ENCODE measurements around the gene GPC2. TPM values are rescaled to one million over a fixed set of nuclear protein-coding genes. Genes with fewer than 3 reads are reported as not detected.
"Not testable (repeated sequence)": the region's sequence is repeated elsewhere in the genome, so short reads cannot be mapped to it uniquely, and the experiment has no call there.

Gene GPC2, protein sequence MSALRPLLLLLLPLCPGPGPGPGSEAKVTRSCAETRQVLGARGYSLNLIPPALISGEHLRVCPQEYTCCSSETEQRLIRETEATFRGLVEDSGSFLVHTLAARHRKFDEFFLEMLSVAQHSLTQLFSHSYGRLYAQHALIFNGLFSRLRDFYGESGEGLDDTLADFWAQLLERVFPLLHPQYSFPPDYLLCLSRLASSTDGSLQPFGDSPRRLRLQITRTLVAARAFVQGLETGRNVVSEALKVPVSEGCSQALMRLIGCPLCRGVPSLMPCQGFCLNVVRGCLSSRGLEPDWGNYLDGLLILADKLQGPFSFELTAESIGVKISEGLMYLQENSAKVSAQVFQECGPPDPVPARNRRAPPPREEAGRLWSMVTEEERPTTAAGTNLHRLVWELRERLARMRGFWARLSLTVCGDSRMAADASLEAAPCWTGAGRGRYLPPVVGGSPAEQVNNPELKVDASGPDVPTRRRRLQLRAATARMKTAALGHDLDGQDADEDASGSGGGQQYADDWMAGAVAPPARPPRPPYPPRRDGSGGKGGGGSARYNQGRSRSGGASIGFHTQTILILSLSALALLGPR
- total RNA-seq = 1 to 10 TPM; 2.3 to 2.8 TPM

DNA sequence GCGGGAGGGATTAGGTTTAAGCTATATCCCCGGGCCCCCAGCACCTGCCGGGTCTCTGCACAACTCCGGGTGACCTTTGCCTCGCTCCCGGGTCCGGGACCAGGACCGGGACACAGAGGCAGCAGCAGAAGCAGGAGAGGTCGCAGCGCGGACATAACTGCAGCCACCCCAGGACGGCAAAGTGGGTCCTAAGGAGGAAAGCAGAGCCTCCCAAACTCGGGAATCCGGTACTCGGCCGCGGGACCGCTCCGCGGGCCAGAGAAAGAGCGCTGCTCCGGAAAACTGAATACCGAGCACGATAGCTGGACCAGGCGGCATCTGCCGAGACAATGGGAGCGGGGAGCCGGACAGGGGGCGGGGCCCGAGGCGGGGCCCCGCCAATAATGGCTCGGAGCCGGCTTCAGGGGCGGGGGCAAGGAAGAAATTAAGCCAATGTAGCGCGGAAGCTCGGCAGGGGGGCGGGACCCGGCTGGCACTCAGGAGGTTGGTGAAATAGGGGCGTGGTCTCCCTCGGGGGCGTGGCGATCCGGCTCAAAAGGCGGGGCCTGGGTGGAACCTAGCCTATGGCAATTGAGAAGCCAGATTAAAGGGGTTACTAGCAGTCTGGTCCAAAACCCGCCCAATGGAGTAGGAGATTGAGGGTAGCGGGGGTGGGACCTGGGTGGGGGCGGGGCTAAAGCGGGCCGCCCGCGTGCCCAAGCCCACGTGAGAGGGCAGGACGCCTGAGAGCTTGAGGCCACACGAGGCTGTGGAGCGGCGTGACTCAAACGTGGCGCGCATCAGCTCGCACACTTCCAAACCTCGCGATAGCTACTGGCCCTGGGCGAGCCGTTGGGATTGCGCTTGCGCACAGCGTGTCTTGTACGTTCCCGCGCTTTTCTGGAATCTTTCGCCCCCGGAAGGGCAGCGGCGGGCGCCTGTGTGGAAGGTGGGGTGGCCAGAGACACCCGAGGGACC lies at the start of gene GPC2, which contains the start of gene STAG3:
Gene GPC2 (minus strand): TSS at position 337 of the 957 bp plus-strand sequence. CDS start 182 bp downstream, at position 155.
Gene STAG3 (plus strand): TSS at position 874 of the 957 bp plus-strand sequence. CDS start 2,639 bp downstream, outside the sequence.
- ChIA-PET POLR2A (interaction anchor here (0.5 to 1.0 kb wide), 3 partner anchors 9 to 497 kb away, joined by 3 to 4 read pairs (median 3); partner anchors contain the start of genes GAL3ST4 and ZCWPW1), CTCF (interaction anchor here (0.6 to 1.7 kb wide), 3 partner anchors 9 to 41 kb away, joined by 4 to 5 read pairs (median 4); partner anchors contain the start of gene GAL3ST4)

DNA sequence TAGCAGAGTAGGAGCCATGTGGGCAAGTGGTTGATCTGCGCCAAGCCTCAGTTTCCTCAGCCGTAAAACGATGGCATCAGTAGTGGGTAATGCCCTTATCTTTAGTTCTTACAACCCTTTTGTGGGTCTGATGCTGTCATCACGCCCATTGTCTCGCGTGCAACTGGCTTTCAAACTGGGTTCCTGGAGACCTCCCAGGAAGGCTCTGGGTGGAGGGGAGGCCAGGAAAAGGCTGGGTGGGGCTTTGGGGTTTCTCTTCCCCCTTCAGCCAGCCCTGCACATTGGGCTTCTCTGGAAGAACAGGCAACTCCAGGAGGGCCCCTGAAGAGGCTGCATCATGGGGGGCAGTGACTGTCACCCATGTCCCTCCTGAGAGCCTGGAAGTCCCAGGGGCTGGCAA lies 47.7 kb upstream of the GPC2 start:
- POLR2A ChIA-PET = not testable (repeated sequence)
- CTCF ChIA-PET = interaction anchor here (0.5 kb wide), 1 partner anchor 13 kb away, joined by 3 read pairs; no protein-coding TSS in a partner anchor

DNA sequence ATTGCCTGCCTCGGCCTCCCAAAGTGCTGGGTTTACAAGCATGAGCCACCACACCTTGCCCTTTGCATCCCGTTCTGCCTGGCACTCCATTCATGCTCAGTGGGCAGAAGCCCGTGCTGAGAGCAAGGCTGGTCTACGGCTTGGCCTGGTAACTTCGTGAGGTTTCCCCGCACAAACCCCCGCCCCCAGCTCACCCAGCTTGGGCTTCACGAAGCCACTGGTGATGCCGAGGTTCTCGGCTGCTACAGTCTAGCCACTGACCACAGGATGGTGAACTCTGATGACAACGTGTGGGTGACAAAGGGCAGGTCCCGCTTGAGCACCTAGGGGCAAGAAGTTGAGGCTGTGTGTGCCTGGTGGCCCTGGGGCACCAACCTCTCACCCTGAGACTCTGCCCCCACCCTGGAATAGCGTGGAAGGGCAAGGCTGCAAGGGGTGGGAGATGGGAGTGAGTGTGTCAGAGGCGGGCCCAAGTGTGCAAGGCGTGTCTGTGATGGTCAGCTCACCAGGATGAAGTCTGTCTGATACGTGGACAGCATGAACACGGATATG lies 46.3 kb upstream of the GPC2 start:
- CTCF ChIA-PET, POLR2A ChIA-PET: not testable (repeated sequence)

DNA sequence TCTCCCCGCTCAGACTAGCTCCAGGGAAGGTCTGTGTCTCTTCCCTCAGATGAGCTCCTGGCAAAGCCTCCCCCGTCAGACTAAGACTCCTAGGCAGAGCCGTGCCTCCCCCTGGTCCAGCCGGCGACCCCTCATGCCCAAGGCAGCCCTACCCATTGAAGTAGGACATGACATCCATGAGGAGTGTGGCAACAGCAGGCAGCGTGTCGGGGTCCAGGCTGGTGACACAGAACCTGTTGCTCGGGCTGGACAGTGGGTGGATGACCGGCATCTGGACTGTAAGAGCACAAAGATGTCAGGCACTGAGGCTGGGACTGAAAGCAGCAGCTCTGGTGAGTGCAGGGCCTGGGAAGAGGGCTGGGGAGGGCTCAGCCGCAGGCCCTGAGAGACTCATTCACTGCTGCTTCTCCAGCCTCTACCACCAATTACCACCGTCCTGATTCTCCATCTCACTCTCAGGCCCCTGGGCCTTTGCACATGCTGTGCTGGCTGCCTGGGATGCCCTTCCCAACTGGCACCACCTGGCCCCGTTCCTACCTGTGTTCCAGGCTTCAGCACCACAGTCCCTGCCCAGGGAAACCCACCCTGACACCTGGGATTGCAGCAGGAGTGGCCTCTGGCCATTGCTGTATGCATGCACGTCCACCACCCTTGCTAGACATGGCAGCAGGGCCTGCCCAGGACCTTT lies 45.4 kb upstream of the GPC2 start:
- CTCF ChIA-PET = interaction anchor here (2.7 to 5.6 kb wide), 2 partner anchors 14 to 33 kb away, joined by 11 to 23 read pairs; no protein-coding TSS in a partner anchor
- POLR2A ChIA-PET = interaction anchor here (1.3 kb wide), 1 partner anchor 50 kb away, joined by 3 read pairs; no protein-coding TSS in a partner anchor

DNA sequence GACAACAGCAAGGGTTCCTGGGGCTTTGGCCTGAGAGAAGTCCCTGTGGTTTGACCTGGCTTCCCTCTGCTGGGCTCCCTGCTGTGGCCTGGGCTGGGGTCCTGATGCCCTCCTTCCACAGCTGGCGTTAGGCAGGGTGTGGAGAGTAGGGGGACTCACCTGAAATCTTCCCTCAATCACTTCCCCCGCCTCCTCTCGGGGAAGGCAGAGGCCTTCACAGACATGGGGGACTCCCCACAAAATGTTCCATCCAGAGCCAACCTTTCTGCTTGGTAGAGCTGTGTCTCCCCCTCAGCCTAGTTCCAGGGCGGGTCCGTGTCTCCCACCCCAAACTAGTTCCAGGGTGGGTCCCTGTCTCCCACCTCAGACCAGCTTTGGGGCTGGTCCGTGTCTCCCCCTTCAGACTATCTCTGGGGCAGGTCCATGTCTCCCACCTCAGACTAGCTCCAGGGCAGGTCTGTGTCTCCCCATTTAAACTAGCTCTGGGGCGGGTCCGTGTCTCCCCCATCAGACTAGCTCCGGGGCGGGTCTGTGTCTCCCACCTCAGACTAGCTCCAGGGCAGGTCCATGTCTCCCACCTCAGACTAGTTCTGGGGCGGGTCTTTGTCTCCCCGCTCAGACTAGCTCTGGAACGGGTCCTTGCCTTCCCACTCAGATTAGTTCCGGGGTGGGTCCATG lies 44.7 kb upstream of the GPC2 start:
- ChIA-PET CTCF (interaction anchor here (0.6 to 5.6 kb wide), 3 partner anchors 13 to 57 kb away, joined by 3 to 23 read pairs (median 11); no protein-coding TSS in a partner anchor), POLR2A (interaction anchor here (0.5 to 1.4 kb wide), 5 partner anchors 13 to 303 kb away, joined by 3 read pairs; no protein-coding TSS in a partner anchor)

DNA sequence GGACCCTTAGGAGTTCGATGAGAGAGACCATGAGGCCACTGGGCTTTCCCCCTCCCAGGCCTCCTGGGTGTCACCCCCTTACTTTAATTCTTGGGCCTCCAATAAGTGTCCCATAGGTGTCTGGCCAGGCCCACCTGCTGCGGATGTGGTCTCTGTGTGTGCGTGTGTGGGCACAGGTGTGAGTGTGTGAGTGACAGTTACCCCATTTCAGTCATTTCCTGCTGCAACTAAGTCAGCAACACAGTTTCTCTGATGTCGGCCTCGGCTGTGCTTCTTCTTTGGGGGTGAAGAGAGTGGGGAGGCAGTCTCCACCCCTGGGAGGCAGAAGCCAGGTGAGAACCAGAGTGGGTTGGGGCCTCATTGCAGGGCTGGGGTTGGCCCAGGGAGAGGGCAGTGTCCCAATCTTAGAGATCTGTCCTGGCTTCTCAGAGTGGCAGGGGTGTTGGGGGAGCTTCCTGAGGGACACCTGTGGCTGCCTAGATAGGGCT lies 44.1 kb upstream of the GPC2 start:
- POLR2A ChIA-PET = interaction anchor here (0.5 to 1.4 kb wide), 6 partner anchors 12 to 303 kb away, joined by 3 read pairs; no protein-coding TSS in a partner anchor
- CTCF ChIA-PET = interaction anchor here (0.6 to 5.6 kb wide), 4 partner anchors 12 to 57 kb away, joined by 3 to 23 read pairs (median 8); no protein-coding TSS in a partner anchor

DNA sequence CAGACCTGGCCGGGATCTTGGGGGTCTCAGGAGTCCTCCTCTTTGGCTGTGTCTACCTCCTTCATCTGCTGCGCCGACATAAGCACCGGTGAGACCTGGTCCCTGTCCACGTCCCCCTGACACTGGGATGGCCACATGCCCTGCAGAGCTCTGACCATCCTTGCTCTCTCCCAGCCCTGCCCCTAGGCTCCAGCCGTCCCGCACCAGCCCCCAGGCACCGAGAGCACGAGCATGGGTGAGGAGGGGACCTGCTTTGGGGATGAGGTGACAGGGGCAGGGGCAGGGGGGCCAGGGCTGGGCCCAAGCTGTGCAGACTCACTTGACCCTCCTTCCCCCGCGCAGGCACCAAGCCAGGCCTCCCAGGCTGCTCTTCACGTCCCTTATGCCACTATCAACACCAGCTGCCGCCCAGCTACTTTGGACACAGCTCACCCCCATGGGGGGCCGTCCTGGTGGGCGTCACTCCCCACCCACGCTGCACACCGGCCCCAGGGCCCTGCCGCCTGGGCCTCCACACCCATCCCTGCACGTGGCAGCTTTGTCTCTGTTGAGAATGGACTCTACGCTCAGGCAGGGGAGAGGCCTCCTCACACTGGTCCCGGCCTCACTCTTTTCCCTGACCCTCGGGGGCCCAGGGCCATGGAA lies 43.5 kb upstream of the GPC2 start:
- ChIA-PET POLR2A (interaction anchor here (1.0 to 1.5 kb wide), 3 partner anchors 9 to 73 kb away, joined by 3 read pairs; no protein-coding TSS in a partner anchor), CTCF (interaction anchor here (0.7 to 5.6 kb wide), 4 partner anchors 12 to 49 kb away, joined by 3 to 23 read pairs (median 8); no protein-coding TSS in a partner anchor)

DNA sequence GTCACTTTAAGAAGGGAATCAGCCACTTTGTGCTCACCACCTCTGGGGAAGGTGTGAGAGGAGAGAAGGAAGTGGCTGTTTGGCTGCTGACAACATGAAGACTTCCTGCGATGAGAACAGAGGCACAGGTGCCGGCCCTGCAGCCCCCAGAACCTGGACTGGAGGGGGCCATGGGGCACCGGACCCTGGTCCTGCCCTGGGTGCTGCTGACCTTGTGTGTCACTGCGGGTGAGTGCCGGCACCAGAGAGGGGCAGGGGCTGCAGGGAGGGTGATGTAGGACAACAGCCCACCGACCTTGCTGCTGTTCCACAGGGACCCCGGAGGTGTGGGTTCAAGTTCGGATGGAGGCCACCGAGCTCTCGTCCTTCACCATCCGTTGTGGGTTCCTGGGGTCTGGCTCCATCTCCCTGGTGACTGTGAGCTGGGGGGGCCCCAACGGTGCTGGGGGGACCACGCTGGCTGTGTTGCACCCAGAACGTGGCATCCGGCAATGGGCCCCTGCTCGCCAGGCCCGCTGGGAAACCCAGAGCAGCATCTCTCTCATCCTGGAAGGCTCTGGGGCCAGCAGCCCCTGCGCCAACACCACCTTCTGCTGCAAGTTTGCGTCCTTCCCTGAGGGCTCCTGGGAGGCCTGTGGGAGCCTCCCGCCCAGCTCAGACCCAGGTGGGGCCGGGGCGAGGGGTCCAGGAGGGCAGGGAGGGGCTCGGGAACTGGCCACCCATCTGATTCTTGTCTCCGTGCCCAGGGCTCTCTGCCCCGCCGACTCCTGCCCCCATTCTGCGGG lies 42.8 kb upstream of the GPC2 start, which contains the start of gene PVRIG:
Gene PVRIG (plus strand): TSS at position 149 of the 785 bp plus-strand sequence. CDS start 22 bp downstream, at position 171.
- POLR2A ChIA-PET = interaction anchor here (1.0 to 1.5 kb wide), 2 partner anchors 9 to 30 kb away, joined by 3 read pairs; no protein-coding TSS in a partner anchor
- CTCF ChIA-PET = interaction anchor here (0.7 to 5.6 kb wide), 5 partner anchors 11 to 86 kb away, joined by 3 to 23 read pairs (median 5); no protein-coding TSS in a partner anchor

DNA sequence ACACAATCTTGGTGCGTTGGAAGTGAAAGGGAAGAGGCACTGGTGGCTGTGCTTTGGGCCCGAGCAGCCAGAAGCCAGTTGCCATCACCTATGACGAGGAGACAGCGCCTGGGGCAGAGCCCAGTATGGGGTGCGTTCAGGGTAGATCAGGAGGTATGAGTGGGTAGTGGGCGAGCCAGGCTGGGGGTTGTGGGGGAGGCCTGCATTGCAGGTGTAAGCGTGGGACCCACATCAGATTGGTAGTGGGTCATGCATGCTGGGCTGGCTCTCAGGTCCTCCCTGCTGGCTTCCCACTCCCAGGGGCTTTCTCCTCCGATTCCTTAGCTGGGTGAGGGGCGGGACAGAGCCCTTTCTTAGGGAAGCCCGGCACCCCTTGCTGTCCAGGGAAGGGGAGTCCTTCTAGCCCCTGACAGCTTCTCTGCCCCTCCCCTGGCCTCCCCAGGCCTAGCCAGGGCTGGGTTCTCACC lies 42.1 kb upstream of the GPC2 start:
- POLR2A ChIA-PET = interaction anchor here (1.0 to 1.5 kb wide), 2 partner anchors 8 to 29 kb away, joined by 3 read pairs; no protein-coding TSS in a partner anchor
- CTCF ChIA-PET = interaction anchor here (1.6 to 5.6 kb wide), 2 partner anchors 10 to 85 kb away, joined by 5 to 23 read pairs; no protein-coding TSS in a partner anchor

DNA sequence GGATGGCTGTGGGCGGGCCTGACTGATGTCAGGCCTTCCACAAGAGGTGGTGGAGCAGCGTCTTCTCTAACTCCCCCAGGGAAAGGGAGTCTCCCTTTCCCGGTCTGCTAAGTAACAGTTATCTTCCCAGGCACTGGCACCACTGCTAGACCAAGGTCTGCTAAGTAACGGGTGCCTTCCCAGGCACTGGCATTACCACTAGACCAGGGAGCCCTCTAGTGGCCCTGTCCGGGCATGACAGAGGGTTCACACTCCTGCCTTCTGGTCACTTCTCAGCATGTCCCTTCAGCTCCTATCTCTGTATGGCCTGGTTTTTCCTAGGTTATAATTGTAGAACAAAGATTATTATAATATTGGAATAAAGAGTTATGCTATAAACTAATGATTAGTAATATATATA lies 40.8 kb upstream of the GPC2 start:
- POLR2A ChIA-PET = interaction anchor here (1.1 kb wide), 1 partner anchor 69 kb away, joined by 3 read pairs; the partner anchor contains the start of gene LAMTOR4

DNA sequence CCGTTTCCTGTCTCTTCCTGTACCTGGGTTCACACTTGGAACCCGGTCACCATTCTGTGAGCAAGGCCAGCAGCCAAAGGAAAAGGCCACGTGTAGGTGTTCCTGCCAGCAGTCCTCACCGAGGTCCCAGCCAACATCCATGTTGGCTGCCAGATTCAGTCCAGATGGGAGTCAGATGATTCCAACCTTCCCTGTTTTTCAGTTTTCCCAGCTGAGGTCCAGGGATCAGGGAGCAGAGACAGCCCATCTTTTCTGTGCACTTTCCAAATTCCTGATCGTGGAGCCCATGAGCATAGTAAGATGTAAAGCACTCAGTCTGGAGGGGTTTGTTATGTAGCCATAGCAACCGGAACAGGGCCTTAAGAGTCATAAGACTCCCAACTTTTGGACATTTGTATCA lies 38.7 kb upstream of the GPC2 start:
- ChIA-PET CTCF (interaction anchor here (0.8 to 1.7 kb wide), 2 partner anchors 77 to 83 kb away, joined by 4 to 5 read pairs; no protein-coding TSS in a partner anchor), POLR2A (interaction anchor here (0.7 kb wide), 1 partner anchor 92 kb away, joined by 4 read pairs; no protein-coding TSS in a partner anchor)

More for the DNA sequence above, 40.8 kb upstream of the GPC2 start:
- CTCF ChIA-PET = interaction anchor here (0.6 to 5.6 kb wide), 7 partner anchors 9 to 129 kb away, joined by 3 to 23 read pairs (median 4); partner anchors contain the start of gene GPC2

DNA sequence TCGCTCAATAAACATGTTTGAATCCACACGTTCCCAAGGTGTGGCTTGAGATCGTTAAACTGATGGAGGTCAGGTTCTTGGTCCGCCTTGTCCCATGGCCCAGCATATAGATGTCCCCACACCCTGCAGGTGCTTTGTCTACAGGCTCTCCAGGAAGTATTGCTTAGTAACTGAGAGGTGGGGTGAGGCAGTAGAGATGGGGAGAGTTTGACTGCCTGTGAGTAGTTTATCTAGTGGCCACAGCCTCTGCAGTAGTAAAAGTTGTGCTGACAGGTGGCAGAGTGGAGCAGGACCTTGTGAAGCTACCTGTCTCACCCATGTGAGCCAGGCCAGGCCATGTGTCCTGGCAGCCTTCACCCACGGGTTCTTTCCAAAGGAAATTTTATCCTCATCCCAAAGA lies 37.2 kb upstream of the GPC2 start:
- POLR2A ChIA-PET, CTCF ChIA-PET: not testable (repeated sequence)

DNA sequence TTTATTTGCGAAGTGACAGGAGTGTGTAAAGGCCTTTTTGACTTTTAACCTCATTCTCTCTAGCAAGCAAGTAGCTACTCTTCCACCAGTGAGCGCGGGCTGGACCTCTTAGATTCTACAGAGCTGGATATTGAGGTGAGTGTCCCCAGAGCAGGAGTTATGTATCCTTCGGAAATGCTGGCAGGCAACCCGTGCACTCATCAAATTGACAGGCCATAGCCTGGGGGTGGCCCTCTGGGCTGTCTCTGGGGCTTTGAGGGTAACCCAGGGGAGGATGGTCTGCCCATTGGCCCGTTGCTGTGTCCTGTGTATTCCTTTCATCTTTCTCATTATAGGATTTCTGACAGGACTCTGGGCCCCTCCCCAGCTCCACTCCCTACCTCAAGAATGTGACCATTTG lies 36.5 kb upstream of the GPC2 start:
- ChIA-PET POLR2A (no interaction called here), CTCF (no interaction called here)

DNA sequence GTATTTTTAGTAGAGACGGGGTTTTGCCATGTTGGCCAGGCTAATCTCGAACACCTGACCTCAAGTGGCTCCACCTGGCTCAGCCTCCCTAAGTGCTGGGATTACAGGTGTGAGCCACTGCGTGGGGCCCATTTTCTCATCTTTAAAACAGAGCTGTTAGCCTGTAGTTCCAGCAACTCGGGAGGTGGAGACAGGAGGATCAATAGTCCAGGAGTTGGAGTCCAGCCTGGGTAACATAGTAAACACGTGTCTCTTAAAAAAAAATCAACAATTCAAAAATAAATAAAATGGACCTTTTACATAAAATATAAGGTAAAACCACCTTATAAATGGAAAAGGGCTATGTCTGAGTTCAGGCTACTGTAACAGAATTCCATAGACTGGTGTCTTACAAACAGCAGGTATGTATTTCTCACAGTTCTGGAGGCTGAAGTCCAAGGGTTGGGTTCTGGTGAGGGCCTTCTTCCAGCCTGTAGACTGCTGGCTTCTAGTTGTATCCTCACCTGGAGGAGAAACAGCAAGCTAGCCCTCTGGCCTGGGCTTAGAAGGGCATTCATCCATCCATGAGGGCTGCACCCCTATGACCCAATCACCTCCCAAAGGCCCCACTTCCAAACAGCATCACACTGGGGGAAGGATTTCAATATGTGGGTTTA lies 35.6 kb upstream of the GPC2 start:
- POLR2A ChIA-PET = no interaction called here
- CTCF ChIA-PET = no interaction called here

All from activated CD8-positive, alpha-beta memory T cell treated with anti-CD3 and anti-CD28 coated beads for 36 hours (primary cell).